ENCODE results near the gene MAFG.

MAFG gene

DNA sequence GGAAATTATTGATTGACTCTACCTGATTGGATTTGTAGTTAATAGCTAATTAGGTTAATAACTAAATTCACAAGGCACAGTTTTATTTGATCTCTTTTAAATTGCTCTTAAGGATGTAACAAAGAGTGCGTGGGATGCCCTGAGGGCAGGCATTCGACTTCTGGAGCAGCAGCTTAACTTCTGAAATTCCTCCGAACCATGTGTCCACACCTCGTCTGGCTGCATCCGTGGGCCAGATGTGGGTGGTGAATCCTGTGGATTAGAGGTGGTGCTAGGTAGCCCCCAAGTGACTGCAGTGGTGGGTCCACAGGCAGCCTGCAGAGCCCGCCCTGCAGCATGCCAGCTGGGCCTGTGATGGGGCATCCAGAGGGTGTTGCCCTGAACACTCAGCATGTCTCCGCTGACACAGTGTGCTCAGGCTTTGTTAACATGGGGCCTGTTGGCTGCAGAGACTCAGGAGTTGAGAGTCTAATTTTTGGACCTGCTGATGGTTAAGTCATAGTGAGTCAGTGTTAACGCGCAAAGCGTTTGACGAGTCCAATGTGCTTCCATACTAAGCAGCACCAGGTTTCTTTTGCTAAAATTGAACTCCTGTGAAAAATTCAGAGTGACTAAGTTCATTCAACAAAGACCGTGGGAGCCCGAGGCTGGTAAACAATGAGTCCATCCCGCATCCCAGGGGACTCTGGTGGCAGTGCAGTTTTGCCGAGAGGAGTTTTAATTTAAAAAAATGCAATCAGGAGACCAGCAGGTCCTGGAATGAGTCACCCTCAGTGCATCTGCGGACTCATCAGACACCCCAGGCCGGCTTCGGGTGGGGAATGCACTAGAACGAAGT lies 29.3 kb downstream of the MAFG start:
- DNase-seq (ENCODE audit: low spot score): no peak

DNA sequence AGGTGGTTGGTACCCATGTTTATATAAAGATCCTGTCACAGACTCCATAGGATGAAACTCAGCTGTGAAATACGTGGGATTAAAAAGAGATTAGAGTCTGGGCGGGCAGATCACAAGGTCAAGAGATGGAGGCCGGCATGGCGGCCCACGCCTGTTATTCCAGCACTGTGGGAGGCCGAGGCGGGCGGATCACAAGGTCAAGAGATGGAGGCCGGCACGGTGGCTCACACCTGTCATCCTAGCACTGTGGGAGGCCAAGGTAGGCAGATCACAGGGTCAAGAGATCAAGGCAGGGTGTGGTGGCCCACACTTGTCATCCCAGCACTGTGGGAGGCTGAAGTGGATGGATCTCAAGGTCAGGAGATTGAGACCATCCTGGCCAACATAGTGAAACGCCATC lies 32.1 kb downstream of the MAFG start:
- no peak for DNase-seq (ENCODE audit: low spot score)

DNA sequence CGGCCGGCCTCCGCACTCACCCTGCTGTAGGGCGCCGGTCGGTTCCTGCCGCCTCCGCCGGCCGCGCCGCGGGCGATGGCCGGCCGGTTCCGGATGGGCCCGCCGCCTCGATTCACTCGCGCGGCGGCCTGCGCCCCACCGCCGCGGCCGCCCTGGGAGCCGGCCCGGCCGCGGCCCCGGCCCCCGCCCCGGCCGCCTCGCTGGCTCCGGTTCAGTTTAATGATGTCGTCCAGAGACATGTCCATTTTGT lies 36.3 kb downstream of the MAFG start:
- DNase-seq (ENCODE audit: low spot score): no peak

DNA sequence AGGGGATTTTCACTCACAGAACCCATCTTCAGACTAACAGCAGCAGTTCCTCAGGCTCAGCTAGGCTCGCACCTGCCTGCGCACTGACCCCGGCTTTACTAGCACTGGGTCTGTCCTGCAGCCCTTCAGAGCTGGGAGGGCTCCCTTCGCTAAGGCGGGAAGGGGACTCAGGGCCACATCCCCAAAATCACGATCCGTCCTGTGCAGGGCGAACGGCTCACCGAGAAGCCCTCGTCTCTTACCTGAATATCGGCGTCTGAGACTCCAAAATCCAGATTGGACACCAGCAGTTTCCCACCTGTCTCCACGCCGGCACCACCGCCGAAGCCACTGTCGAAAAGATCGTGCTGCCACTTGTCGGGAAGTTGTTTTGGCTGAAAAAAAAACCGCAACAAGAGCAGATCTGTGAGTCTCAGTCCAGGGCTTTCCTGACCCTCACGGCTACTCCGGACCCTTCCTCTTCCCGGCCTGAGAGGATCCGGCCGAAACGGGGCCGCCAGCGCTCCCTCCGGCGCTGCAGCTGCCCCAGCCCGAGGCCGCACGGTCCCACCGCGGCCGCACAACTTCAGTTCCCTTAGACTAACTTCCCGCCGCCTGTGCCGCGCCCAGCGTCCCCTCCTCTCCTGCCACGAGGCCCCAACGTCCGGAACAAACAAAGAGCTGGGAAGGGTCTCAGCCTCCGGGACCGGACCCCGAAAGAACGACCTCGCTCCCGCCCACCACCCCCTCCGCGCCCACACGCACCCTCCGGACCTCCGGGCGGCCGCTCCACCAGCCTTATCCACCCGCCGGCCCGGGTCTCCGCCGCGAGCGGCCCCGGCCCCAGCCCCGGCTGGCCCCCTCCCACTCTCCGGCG lies 36.9 kb downstream of the MAFG start:
- DNase-seq (ENCODE audit: low spot score): no peak

DNA sequence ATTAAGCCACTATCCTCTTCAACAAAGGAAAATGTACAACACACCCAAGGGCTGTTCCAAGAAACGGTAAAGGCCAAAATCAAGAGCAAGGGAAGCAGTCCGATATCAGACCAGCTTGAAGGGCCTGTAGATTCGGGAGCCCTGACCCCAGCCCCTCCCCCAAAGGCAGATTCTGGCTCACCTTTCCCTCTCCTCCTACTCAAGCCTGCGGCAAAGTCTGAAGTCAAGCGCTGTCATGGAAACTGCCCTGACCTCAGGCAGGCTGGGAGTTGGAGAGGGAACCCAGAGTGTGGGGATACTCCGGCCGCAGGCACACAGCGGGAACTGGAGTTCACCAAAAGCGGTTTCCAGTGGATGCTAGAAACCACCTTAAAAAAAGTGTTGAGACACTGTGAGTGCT lies 37.9 kb downstream of the MAFG start:
- DNase-seq (ENCODE audit: low spot score): no peak

DNA sequence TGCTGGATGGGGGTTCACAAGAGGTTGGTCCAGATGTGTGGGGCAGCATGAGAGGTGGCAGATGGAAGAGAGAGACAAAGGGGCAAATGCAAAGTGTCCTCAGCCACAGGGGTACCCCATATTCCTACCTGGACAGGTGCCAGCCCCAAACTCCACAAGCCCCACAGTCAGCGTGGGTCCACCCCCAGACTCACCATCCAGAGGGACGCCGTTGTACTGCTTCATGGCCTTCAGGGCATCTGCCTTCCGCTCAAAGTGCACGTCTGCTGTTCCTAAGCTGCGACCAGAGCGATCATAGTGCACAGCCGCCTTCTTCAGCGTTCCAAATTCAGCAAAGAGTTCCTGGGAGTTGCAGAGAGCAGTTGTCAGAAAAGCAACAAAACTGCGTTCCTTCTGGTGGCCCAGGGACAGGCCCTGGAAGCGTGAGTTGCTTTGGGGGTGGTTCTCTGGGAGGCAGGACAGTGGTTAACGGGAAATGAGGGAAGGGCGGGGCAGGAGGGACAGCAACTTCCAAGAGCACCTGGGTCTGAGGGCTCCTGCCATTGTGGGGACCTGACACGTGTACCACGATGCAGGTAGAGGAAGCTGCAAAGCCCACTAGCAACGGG lies 38.4 kb downstream of the MAFG start:
- DNase-seq (ENCODE audit: low spot score): no peak

DNA sequence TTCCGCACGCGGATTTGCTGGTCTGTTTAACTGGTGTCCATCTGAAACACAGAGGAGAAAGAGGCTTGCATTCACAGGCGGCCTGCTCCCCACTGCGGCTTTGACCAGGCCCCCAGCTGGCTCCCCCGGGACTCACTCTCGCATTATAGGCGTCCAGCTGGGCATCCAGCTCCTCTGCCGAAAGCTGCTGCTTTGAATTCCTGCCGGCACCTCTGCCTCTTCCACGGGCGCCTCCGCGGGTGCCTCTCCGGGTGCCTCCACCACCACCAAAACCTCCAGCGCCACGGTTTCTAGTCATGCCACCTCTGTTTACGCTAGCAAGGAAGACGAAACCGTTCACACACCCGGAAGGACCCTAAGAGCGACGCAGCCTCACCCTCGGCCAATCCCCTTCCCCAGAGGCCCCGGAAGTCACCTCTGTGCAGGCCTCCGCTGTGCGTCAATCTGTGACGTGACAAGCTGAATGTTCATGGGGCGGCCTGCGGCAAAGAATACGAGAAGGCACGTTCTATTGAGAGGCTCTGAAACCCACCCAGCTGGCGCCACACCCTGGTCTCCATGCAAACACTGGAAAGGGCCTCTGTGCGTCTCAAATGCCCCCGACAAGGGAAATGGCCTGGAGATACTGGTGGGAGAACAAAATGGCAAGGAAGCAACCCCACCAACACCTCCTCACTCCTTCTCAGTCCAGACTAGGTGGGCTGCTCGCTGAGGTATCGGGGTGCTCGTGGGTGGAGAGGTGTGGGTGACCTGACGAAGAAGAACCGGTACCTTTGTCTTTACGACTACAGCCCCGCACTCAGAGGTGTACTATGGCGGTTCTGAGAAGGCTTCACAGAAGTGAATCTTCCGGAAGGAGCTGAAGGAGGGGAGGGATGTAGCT lies 39.2 kb downstream of the MAFG start:
- DNase-seq (ENCODE audit: low spot score): no peak

DNA sequence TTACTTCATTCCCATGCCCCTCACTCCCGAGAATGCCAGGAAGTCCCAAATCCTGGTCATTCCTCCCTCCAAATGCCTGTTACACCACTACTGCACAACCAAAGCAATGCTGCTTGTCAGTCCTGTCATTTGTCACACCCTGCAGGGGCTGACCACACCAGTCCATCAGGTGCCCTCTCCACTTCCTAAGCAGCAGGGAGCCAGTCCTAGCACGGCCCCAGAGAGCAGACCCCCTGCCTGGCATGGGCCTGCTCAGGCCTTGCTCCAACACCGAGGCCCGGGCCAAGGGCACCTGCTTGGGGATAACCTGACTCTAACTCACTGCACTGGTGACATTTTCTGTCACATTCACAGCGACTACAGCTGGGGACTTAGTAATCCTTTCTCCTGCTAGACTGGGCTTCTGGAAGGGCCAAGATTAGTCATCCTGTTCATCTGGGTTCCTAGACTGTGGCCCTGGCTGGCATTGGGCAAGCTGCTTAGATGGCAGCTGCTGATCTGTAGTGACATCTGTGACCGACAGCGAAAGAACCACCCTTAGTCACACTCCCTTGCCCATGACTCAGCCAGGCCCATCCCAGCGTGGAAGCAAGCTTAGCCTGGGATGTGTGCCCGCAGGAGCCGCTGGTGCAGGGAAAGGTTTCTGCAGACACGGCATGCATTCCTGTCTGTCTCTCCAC lies 41.5 kb downstream of the MAFG start:
- DNase-seq (ENCODE audit: low spot score): no peak

DNA sequence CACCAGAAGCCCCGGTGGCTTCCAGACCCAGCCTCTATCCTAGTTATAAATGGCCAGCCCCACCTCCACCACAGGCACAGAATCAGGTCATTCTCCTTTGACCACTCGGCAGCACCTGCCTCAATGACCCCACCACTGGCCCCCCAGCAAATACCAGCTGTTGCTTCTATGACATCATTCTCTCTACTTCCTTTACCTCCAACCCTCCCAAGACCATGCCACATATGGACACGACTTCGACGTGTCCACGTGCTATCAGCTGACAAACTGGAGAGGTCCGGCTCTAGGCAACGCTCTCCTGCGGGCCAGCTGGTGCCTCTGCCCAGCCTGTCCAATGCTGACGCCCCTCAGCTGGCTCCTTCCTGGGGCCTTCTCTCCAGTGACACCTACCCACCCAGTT lies 42.1 kb downstream of the MAFG start:
- DNase-seq (ENCODE audit: low spot score): no peak

DNA sequence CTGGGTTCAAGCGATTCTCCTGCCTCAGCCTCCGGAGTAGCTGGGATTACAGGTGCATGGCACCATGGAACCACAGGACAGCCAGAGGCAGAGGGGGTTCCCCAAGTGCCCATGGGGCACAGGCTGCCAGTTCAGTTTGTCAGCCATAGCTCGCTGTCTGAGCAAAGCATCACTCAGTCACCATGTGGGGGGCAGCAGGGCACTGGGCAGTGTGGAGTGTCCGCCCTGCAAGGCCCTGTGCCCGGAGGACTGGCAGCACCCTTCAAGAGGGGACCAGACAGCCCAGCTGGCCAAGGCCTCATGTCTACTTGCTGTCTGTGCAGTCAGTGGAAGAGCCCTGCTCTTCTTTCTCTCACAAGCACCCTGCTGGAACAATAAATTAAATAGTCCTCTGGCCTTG lies 42.6 kb downstream of the MAFG start:
- DNase-seq (ENCODE audit: low spot score): no peak

DNA sequence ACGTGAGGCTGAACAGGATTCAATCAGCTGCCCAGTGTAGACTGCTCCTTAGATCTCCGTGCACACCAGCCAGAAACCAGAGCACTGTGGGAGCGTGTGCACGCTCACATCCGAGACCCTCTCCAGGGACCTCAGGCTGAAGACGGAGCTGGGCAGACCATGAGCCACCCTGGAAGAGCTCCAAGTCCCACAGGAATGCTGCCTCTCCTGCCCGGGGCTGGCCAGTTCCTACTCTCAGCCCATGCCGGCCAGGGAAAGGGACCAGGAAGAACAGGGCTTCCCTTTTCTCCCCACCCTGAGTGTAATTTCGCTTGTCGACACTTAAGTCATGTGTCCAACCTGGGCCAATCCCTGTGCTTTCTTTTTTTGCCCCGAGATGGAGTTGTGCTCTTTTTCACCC lies 43.0 kb downstream of the MAFG start:
- no peak for DNase-seq (ENCODE audit: low spot score)

DNA sequence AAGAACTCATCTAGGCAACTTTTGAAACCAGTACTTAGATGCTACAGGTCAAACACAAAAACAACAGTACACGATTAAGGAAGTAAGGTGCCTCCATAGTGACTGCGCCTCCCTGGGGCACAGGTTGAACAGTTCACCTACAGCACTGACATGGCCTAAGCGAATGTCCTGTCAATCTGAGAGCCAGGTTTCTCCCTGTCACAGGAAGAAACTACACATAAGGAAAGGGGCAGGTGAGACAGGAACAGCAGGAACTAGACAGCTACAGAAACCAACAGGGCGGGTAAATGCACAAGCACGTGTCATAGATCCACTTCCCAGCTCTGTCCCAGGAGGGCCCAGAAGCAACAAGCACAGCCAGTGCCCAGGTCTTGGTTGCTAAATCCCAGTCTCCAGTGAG lies 48.4 kb downstream of the MAFG start:
- DNase-seq (ENCODE audit: low spot score): no peak

DNA sequence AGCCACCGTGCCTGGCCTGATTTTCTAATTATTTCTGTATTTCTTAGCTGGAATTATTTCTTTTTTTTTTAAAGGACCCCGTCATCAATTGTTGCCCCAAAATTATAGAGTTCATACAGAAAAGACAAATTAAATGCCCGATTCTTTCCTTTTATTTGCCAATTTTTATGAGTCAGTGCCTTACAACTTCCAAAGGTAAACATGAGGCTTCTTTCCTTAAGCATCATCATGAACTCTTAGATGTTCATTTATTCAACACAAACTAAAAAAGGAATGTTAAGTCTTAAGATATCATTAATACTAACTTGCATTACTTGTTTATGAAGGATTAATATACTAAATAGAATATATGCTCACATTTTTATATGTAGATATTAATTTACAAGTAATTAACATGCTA lies 49.2 kb downstream of the MAFG start:
- no peak for DNase-seq (ENCODE audit: low spot score)

DNA sequence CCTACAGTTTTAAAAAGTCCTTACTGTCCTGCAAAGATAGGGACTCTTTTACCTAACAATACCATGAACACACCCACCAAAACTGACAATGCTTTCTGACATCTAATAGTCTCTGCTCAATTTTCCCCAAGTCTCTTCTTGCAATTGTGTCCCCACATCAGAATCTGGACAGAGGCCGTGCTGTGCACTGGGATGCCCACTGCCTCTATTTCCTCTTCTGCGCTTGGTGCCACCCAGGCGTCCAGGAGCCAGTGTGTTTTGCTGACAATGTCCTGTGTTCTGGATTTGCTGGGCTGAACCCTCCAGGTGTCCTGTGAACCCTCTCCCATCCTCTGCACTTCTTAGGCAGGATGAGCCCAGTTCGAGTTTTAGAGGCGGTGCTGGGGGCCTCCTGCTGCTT lies 50.0 kb downstream of the MAFG start:
- DNase-seq (ENCODE audit: low spot score): no peak

DNA sequence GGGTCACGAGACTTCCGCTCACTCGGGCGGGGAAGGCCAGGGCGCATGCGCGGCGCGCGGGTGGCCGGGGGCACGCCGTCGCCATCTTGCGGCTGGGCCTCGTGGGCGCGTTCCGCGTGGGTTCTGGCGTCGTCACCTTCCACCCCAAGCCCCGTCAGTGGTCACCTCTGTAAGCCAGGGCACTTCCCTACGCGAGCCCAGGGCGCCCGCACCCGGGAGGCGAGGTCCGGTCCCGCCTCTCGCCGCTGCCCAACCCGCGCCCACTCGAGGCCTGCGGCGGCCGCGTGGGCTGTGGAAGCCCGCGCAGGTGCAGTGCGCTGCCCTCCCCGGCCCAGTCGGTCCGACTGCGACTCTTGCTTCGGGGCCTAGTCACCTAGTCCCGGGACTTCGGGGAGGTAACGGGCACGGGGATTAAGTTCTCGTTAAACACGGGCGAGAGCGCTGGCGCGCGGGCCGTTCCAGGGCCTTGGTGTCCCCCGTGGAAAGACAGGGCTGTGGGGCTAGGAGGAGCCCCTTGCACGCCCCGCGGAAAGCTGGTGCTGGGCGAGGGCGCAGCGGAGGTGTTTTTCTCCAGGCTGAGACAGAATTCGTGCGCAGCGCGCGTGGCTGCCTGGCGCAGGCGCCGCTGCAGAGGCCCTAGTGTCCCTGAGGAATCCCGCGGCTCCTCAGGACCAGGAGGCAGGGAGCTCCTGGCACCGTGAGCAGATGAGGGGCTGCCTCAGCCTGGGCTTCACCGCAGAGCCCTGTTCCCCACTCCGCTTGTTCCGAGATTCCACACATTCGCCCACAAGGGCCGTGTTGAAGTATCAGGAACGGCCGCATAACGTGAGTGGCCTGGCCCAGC lies 55.9 kb downstream of the MAFG start:
- DNase-seq (ENCODE audit: low spot score): peak; percentile 94

DNA sequence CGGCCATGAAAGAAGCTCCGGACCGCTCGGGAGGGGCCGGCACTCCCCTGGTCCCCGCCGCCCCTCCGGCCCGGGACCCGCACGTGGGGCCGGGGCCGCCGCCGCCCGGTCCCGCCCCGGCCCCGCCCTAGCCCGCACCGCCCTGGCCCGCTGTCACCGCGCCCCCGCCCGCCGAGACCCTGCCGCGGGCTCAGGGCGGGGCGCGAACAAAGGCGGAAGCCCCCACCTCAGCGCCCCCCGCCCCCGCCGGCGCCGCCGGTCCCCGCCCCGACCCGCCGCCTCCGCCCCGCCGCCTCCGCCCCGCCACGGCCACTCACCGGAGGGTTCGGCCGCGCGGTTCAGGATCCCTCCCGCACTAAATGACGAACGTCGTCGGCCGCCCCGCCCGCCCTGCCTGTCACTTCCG lies 56.6 kb downstream of the MAFG start, which contains the start of gene ARHGDIA:
ARHGDIA (minus strand) TSS at position 357 of the 406 bp plus-strand sequence. CDS start 1,407 bp downstream, outside the sequence.
- no peak for DNase-seq (ENCODE audit: low spot score)

DNA sequence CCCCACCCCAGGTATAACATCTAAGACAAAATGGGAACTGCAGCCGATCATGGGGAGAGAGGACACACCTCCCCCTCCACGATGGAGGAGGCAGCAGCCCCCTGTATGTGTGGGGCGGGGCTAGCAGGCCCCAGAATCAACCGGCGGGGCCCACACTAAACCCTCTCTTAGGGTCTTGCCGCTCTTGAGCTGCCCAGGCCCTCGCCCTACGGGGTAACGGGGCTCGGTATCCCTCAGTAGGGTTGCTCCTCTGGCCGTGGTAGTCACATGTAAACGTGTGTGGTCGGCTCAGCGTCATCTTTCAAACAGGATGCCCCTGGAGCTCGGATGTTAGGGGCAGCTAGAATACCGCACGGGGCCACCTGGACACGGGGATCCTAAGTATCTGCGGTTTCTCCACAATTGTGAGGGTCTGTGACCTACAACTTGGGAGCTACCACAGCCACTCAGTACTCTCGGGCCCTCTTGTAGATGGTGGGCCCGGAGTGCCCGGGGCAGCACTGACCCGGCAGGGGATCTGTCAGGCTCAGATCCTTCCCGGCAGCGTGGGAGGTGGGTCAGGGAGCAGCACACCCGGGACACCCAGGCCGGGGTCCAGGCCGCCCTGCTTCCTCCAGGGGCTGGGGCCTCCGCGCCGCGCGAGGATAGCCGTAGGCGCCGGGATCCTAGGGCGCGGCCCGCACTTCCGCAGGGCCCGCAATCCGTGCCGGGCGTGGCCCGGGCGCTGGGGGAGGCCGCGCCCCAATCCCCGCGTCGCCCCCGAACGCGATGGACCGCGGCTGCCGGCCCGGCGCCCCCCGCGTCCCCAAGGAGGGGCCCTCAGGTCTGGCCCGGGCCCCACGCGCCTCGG lies 57.2 kb downstream of the MAFG start:
- DNase-seq (ENCODE audit: low spot score): peak; percentile 36

DNA sequence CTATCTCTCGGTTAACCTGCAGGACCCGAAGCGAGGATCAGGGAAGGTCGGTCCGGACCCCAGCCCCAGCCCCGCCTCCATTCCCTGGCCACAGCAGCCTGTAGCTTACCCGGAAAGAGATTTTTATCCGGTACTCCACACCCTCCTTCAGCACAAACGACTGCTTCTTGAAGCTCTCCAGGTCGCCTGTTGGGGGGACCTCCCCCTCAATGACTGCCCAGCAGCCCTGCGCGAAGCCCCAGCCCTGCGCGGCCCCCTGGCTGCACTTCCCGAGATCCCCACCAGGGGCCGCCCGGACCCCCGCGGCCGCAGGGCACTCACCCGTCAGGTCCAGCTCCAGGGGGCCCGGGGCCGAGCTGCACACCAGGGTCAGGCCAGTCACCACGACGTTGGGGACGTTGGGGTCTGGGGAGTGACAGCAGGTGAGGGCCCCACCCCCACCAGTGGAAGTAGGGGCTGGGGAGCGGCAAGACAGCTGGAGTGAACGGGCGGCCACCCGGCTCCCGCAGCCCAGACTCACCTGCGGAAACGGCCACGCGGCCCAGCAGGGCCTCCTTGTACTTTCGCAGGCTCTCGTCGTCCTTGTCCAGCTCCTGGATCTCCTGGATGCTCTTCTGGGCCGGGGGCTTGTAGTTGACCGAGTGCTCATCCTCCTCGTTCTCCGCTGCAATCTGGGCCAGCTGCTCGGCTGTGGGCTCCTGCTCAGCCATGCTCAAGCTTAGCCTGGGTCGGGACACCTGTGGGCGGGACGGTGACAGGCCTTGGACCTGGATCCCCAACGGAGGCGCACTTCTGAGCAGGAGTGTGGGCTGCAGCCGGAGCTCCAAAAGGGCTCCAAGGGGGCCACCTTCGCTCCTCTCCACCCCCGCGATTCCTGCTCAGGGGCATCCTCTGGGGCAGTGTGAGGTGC lies 58.1 kb downstream of the MAFG start:
- DNase-seq (ENCODE audit: low spot score): no peak

Measured in CD4-positive, alpha-beta T cell treated with Interleukin-6 at 100 ng/mL for 8 hours (primary cell).